ENCODE results near the gene MYORG.

MYORG gene

GRCh38 chr9:34331196-34331595, 45.5 kb downstream of the MYORG start:
- no peak for DNase-seq

GRCh38 chr9:34328987-34329832, 47.5 kb downstream of the MYORG start, which contains the start of the genes KIF24 and NUDT2:
Gene KIF24 (minus strand): TSS chr9:34329268. CDS start chr9:34311346, 17,922 bp downstream.
Gene NUDT2 (plus strand): TSS chr9:34329569. CDS start chr9:34339040, 9,471 bp downstream.
- DNase-seq, result no peak

- DNase-seq, result no peak
Observed at GRCh38 chr9:34328500-34328986, 48.2 kb downstream of the MYORG start.

- DNase-seq, result no peak
Observed at GRCh38 chr9:34326690-34327089, 50.0 kb downstream of the MYORG start.

DNA sequence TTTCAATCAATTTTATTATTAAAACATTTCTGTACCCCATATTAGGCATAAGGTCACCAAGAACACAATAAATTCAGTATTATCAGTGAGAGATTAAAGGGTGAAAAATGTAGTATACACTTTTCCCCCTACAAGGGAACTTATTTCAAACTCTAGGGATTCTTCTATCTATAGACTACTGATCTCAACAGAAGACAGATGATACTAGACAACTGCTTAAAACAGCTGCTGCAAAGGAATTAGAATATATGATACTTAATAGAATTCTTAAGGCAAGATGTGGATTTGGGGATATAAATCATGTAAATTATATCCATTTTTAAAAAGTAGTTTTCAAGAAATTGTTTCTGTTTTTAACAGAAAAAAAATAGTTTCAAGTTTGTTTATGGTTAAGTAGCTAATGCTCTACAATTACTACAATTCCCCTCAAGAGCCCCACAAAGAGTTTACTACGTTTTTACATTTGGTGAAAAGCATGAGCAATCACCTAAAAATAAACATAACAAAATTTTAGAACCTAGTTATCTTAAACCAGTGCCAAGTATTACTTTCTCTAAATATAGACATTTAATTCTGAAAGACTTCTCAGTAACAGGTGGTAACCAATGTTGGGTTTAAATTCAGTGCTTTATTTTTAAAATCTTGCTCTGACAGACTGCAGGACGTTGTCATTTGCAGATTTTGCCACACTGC, 53.7 kb downstream of the MYORG start:
- no peak for DNase-seq

- no peak for DNase-seq
Observed at GRCh38 chr9:34321451-34321850, 55.2 kb downstream of the MYORG start.

GRCh38 chr9:34318163-34318790, 58.4 kb downstream of the MYORG start:
- no peak for DNase-seq

DNA sequence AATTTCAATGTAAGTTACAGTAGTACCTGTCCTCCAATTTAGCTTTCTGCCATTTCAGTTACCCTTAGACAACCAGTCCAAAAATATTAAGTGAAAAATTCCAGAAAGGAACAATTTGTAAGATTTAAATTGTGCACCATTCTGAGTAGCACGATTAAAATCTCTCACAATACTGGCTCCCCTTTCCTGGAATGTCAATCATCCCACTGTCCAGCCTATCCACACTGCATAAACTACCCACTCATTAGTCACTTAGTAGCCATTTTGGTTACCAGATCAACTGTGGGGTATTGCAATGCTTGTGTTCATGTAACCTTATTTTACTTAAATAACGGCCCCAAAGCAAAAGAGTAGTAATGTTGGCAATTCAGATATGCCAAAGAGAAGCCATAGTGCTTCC, 59.3 kb downstream of the MYORG start:
- DNase-seq, result no peak
